ENCODE data around the gene TRPM3. TPM values are rescaled to one million over a fixed set of nuclear protein-coding genes. Genes with fewer than 3 reads are reported as not detected.

TRPM3 gene
- total and polyA plus RNA-seq, 7 experiments from 2014 or later = not detected

DNA sequence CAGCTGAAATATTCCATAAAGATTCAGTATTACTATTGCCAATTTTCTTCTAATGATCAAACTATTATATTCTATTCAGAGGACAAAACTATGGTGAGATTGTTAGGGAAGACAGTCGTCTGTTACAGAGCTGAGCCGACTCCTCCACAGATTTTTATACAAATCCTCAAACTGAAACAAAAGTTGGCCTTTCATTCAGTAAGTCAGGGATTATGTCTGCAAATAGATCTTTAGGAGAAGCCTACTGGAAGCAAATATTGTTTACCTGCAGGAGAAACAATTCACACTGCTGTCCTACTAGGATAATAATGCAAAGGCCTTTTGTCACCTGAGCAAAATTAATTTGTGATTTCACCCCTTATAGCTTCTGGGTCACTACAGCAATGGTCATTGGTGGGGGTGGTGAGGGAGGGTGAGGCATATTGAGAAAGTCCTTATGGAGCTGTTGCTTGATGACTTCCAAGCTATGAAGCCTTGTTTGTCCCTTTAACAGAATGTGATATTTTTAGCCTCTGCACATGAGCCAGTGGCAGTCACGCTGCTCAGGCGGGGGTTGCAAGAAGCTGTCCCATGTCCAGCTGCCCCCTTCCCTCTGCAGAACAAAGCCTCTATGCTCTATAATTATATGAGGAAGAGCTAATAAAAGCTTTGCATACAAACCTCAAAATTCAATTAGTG is 506.5 kb downstream of the TRPM3 start:
- Mint-ChIP-seq H3K9me3 (peaks cover 0 to 3% (median 0%) of the 10 kb centered on the region in 11 donors), H3K27me3 (peaks cover 0 to 24% (median 0%) of the 10 kb centered on the region in 5 donors), H3K4me1 (no peaks in the 10 kb centered on the region), H3K4me3 (no peak overlapping the region), H3K27ac (no peak overlapping the region), H3K36me3 (no peaks in the 10 kb centered on the region)
- CTCF ChIA-PET = interaction anchor here (0.9 to 1.3 kb wide), 2 partner anchors 13 to 1192 kb away, joined by 3 to 4 read pairs; no protein-coding TSS in a partner anchor
- intact Hi-C loops (cut with micrococcal nuclease) = no loop called here
- DNase-seq (no peak), ATAC-seq (no peak)
- POLR2A ChIA-PET = interaction anchor here (1.0 kb wide), 1 partner anchor 273 kb away, joined by 3 read pairs; no protein-coding TSS in a partner anchor
- H3K27me3 ChIP-seq (ENCODE audit: control insufficient read depth in 2 of 2, insufficient read depth in 2 of 2, low read length in 2 of 2) = no peaks in the 10 kb centered on the region
- no peak overlapping the region for H3K27ac ChIP-seq (ENCODE audit: low read depth, low read length)
- no peaks in the 10 kb centered on the region for H3K4me1 ChIP-seq (ENCODE audit: control insufficient read depth in 2 of 2, insufficient read depth in 2 of 2, low read length in 2 of 2)
- no peaks in the 10 kb centered on the region for H3K9me3 ChIP-seq (ENCODE audit: control insufficient read depth in 2 of 3, low read length in 3 of 3)
- no peak overlapping the region for H3K4me3 ChIP-seq (ENCODE audit: low read length)
- H3K36me3 ChIP-seq (ENCODE audit: control insufficient read depth in 2 of 3, insufficient read depth in 3 of 3, low read length in 3 of 3) = no peaks in the 10 kb centered on the region

- ChIA-PET CTCF (no interaction called here), POLR2A (no interaction called here)
- Mint-ChIP-seq H3K9me3 (peaks cover 0 to 3% (median 0%) of the 10 kb centered on the region in 11 donors), H3K4me1 (peaks cover 0 to 2% (median 0%) of the 10 kb centered on the region in 7 donors), H3K27ac (no peak overlapping the region), H3K27me3 (peaks cover 0 to 24% (median 0%) of the 10 kb centered on the region in 5 donors), H3K4me3 (no peak overlapping the region), H3K36me3 (no peaks in the 10 kb centered on the region)
- Histone ChIP-seq H3K9me3 (ENCODE audit: control insufficient read depth in 2 of 3, low read length in 3 of 3) (no peaks in the 10 kb centered on the region), H3K4me3 (ENCODE audit: low read length) (no peak overlapping the region), H3K36me3 (ENCODE audit: control insufficient read depth in 2 of 3, insufficient read depth in 3 of 3, low read length in 3 of 3) (no peaks in the 10 kb centered on the region), H3K27ac (ENCODE audit: low read depth, low read length) (no peak overlapping the region), H3K27me3 (ENCODE audit: control insufficient read depth in 2 of 2, insufficient read depth in 2 of 2, low read length in 2 of 2) (no peaks in the 10 kb centered on the region), H3K4me1 (ENCODE audit: control insufficient read depth in 2 of 2, insufficient read depth in 2 of 2, low read length in 2 of 2) (no peaks in the 10 kb centered on the region)
- intact Hi-C loops (cut with micrococcal nuclease) = no loop called here
- ATAC-seq (no peak), DNase-seq (no peak)
Observed at GRCh38 chr9:70613024-70613768, 508.2 kb downstream of the TRPM3 start.

DNA sequence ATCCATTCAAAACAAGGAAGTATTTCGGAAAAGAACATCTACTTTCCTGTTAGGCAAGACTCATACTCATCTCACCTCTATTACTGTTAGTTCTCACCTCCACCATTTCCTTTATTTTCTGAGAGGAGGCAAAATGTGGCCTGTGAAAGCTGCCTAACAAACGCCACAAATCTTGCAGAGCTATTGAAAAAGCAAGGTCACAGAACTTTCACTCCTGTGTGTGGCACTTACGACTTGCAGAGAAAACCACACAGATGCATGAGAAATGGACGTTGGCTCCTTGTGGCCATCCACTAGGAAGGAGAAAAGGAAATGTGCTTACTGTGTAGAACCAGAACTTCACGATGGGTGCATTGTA is 511.2 kb downstream of the TRPM3 start:
- Histone ChIP-seq H3K36me3 (ENCODE audit: control insufficient read depth in 2 of 3, insufficient read depth in 3 of 3, low read length in 3 of 3) (no peaks in the 10 kb centered on the region), H3K4me1 (ENCODE audit: control insufficient read depth in 2 of 2, insufficient read depth in 2 of 2, low read length in 2 of 2) (no peaks in the 10 kb centered on the region), H3K27ac (ENCODE audit: low read depth, low read length) (no peak overlapping the region), H3K4me3 (ENCODE audit: low read length) (no peak overlapping the region), H3K9me3 (ENCODE audit: control insufficient read depth in 2 of 3, low read length in 3 of 3) (no peaks in the 10 kb centered on the region), H3K27me3 (ENCODE audit: control insufficient read depth in 2 of 2, insufficient read depth in 2 of 2, low read length in 2 of 2) (no peaks in the 10 kb centered on the region)
- intact Hi-C loops (cut with micrococcal nuclease) = no loop called here
- H3K9me3 Mint-ChIP-seq = peaks cover 0 to 3% (median 0%) of the 10 kb centered on the region in 11 donors
- H3K27ac Mint-ChIP-seq = no peak overlapping the region
- CTCF ChIA-PET = interaction anchor here (0.6 kb wide), 1 partner anchor 259 kb away, joined by 5 read pairs; no protein-coding TSS in a partner anchor
- peaks cover 0 to 18% (median 0%) of the 10 kb centered on the region in 5 donors for H3K27me3 Mint-ChIP-seq
- DNase-seq (no peak), ATAC-seq (peak; percentile 20)
- H3K4me3 Mint-ChIP-seq = no peak overlapping the region
- H3K4me1 Mint-ChIP-seq = peaks cover 0 to 6% (median 4%) of the 10 kb centered on the region in 7 donors
- H3K36me3 Mint-ChIP-seq = no peaks in the 10 kb centered on the region
- POLR2A ChIA-PET = no interaction called here

GRCh38 chr9:70609542-70610286 is 511.7 kb downstream of the TRPM3 start:
- Histone ChIP-seq H3K4me1 (ENCODE audit: control insufficient read depth in 2 of 2, insufficient read depth in 2 of 2, low read length in 2 of 2) (no peaks in the 10 kb centered on the region), H3K9me3 (ENCODE audit: control insufficient read depth in 2 of 3, low read length in 3 of 3) (no peaks in the 10 kb centered on the region), H3K36me3 (ENCODE audit: control insufficient read depth in 2 of 3, insufficient read depth in 3 of 3, low read length in 3 of 3) (no peaks in the 10 kb centered on the region), H3K27me3 (ENCODE audit: control insufficient read depth in 2 of 2, insufficient read depth in 2 of 2, low read length in 2 of 2) (no peaks in the 10 kb centered on the region), H3K4me3 (ENCODE audit: low read length) (no peak overlapping the region), H3K27ac (ENCODE audit: low read depth, low read length) (no peak overlapping the region)
- Mint-ChIP-seq H3K4me1 (peaks cover 0 to 6% (median 4%) of the 10 kb centered on the region in 7 donors), H3K9me3 (peaks cover 0 to 3% (median 0%) of the 10 kb centered on the region in 11 donors), H3K36me3 (no peaks in the 10 kb centered on the region), H3K4me3 (no peak overlapping the region), H3K27ac (no peak overlapping the region), H3K27me3 (peaks cover 0 to 18% (median 0%) of the 10 kb centered on the region in 5 donors)
- POLR2A ChIA-PET = interaction anchor here (0.5 kb wide), 1 partner anchor 246 kb away, joined by 3 read pairs; no protein-coding TSS in a partner anchor
- ATAC-seq (peak; percentile 12), DNase-seq (no peak)
- intact Hi-C loops (cut with micrococcal nuclease) = no loop called here
- CTCF ChIA-PET = interaction anchor here (0.6 to 0.9 kb wide), 2 partner anchors 259 to 260 kb away, joined by 4 to 5 read pairs; no protein-coding TSS in a partner anchor

DNA sequence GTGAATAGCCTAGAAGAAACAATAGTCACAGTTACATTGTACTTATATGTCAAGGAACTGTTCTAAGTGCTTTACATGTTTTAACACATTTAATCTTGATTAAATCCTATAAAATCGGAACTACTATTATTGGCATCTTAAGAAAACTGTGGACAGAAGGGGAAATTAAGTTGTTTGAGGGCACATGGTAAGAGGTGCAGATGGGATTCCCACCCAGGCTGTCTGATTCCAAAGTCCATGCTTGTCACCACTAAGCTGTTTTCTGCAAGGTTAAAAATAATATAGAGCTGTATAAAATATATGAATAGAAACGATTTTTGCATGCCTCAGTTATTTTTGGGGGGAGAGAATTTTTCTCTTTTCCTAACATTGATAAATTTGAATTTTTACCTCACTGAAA is 512.4 kb downstream of the TRPM3 start:
- ChIA-PET POLR2A (interaction anchor here (0.5 to 0.6 kb wide), 2 partner anchors 116 to 245 kb away, joined by 3 to 4 read pairs; no protein-coding TSS in a partner anchor), CTCF (interaction anchor here (0.9 kb wide), 1 partner anchor 259 kb away, joined by 4 read pairs; no protein-coding TSS in a partner anchor)
- peaks cover 0 to 6% (median 4%) of the 10 kb centered on the region in 7 donors for H3K4me1 Mint-ChIP-seq
- H3K4me3 Mint-ChIP-seq = no peak overlapping the region
- Histone ChIP-seq H3K9me3 (ENCODE audit: control insufficient read depth in 2 of 3, low read length in 3 of 3) (no peaks in the 10 kb centered on the region), H3K36me3 (ENCODE audit: control insufficient read depth in 2 of 3, insufficient read depth in 3 of 3, low read length in 3 of 3) (no peaks in the 10 kb centered on the region), H3K27me3 (ENCODE audit: control insufficient read depth in 2 of 2, insufficient read depth in 2 of 2, low read length in 2 of 2) (no peaks in the 10 kb centered on the region), H3K4me1 (ENCODE audit: control insufficient read depth in 2 of 2, insufficient read depth in 2 of 2, low read length in 2 of 2) (no peaks in the 10 kb centered on the region), H3K4me3 (ENCODE audit: low read length) (no peak overlapping the region), H3K27ac (ENCODE audit: low read depth, low read length) (no peak overlapping the region)
- no peaks in the 10 kb centered on the region for H3K36me3 Mint-ChIP-seq
- H3K9me3 Mint-ChIP-seq = peaks cover 0 to 3% (median 0%) of the 10 kb centered on the region in 11 donors
- intact Hi-C loops (cut with micrococcal nuclease) = no loop called here
- peaks cover 0 to 18% (median 0%) of the 10 kb centered on the region in 5 donors for H3K27me3 Mint-ChIP-seq
- no peak for DNase-seq
- ATAC-seq = no peak
- H3K27ac Mint-ChIP-seq = no peak overlapping the region

DNA sequence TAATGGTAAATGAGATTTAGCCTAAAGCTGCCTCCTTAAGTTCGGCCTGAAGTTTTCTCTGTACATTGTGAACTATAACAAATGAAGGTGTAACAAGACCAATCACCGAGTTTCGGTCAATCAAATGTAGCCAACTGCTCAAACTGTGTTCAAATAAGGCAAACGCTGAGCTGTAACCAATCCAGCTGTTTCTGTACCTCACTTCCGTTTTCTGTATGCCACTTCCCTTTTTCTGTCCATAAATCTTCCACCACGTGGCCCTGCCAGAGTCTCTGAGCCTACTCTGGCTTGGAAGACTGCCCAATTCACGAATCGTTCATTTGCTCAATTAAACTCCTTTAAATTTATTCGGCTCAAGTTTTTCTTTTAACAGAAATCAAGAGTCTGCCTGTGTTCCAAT is 513.5 kb downstream of the TRPM3 start:
- CTCF ChIA-PET = no interaction called here
- no peaks in the 10 kb centered on the region for H3K36me3 Mint-ChIP-seq
- ATAC-seq (peak; percentile 62), DNase-seq (no peak)
- Histone ChIP-seq H3K9me3 (ENCODE audit: control insufficient read depth in 2 of 3, low read length in 3 of 3) (no peaks in the 10 kb centered on the region), H3K27me3 (ENCODE audit: control insufficient read depth in 2 of 2, insufficient read depth in 2 of 2, low read length in 2 of 2) (no peaks in the 10 kb centered on the region), H3K27ac (ENCODE audit: low read depth, low read length) (no peak overlapping the region), H3K36me3 (ENCODE audit: control insufficient read depth in 2 of 3, insufficient read depth in 3 of 3, low read length in 3 of 3) (no peaks in the 10 kb centered on the region), H3K4me3 (ENCODE audit: low read length) (no peak overlapping the region), H3K4me1 (ENCODE audit: control insufficient read depth in 2 of 2, insufficient read depth in 2 of 2, low read length in 2 of 2) (no peaks in the 10 kb centered on the region)
- H3K9me3 Mint-ChIP-seq = peaks cover 0 to 3% (median 0%) of the 10 kb centered on the region in 11 donors
- no peak overlapping the region for H3K27ac Mint-ChIP-seq
- peak overlapping the region in 1 of 10 donors; percentile 35 for H3K4me3 Mint-ChIP-seq
- intact Hi-C loops (cut with micrococcal nuclease) = no loop called here
- peaks cover 0 to 6% (median 4%) of the 10 kb centered on the region in 7 donors for H3K4me1 Mint-ChIP-seq
- peaks cover 0 to 10% (median 0%) of the 10 kb centered on the region in 5 donors for H3K27me3 Mint-ChIP-seq
- POLR2A ChIA-PET = interaction anchor here (1.0 kb wide), 2 partner anchors 189 to 212 kb away, joined by 3 to 4 read pairs; no protein-coding TSS in a partner anchor
